ENCODE results near the gene PIGA.
"Not testable (repeated sequence)": the region's sequence is repeated elsewhere in the genome, so short reads cannot be mapped to it uniquely, and the experiment has no call there.

PIGA gene

GRCh38 chrX:15292861-15293260, 42.5 kb downstream of the PIGA start:
- TF ChIP-seq, protein P1, sequence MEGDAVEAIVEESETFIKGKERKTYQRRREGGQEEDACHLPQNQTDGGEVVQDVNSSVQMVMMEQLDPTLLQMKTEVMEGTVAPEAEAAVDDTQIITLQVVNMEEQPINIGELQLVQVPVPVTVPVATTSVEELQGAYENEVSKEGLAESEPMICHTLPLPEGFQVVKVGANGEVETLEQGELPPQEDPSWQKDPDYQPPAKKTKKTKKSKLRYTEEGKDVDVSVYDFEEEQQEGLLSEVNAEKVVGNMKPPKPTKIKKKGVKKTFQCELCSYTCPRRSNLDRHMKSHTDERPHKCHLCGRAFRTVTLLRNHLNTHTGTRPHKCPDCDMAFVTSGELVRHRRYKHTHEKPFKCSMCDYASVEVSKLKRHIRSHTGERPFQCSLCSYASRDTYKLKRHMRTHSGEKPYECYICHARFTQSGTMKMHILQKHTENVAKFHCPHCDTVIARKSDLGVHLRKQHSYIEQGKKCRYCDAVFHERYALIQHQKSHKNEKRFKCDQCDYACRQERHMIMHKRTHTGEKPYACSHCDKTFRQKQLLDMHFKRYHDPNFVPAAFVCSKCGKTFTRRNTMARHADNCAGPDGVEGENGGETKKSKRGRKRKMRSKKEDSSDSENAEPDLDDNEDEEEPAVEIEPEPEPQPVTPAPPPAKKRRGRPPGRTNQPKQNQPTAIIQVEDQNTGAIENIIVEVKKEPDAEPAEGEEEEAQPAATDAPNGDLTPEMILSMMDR (IDR thresholded peaks at IDR 0.05): no peak
- Histone ChIP-seq H3K27me3 (no peaks in the 10 kb centered on the region), H3K9me3 (no peaks in the 10 kb centered on the region), H3K36me3 (no peaks in the 10 kb centered on the region), H3K4me1 (ENCODE audit: control insufficient read depth in 1 of 2, insufficient read depth in 1 of 2, low read depth in 1 of 2, low read length in 1 of 2) (no peaks in the 10 kb centered on the region), H3K4me3 (ENCODE audit: low read depth in 1 of 2, low read length in 1 of 2) (no peak overlapping the region), H3K27ac (no peak overlapping the region)

GRCh38 chrX:15277604-15278003, 57.7 kb downstream of the PIGA start:
- no peaks in the 10 kb centered on the region for H3K36me3 ChIP-seq
- no peaks in the 10 kb centered on the region for H3K27me3 ChIP-seq
- H3K4me1 ChIP-seq (ENCODE audit: control insufficient read depth in 1 of 2, insufficient read depth in 1 of 2, low read depth in 1 of 2, low read length in 1 of 2): no peaks in the 10 kb centered on the region
- TF ChIP-seq, protein P1 (IDR thresholded peaks at IDR 0.05): no peak
- no peak overlapping the region for H3K27ac ChIP-seq
- no peaks in the 10 kb centered on the region for H3K9me3 ChIP-seq
- H3K4me3 ChIP-seq (ENCODE audit: low read depth in 1 of 2, low read length in 1 of 2): no peak overlapping the region

DNA sequence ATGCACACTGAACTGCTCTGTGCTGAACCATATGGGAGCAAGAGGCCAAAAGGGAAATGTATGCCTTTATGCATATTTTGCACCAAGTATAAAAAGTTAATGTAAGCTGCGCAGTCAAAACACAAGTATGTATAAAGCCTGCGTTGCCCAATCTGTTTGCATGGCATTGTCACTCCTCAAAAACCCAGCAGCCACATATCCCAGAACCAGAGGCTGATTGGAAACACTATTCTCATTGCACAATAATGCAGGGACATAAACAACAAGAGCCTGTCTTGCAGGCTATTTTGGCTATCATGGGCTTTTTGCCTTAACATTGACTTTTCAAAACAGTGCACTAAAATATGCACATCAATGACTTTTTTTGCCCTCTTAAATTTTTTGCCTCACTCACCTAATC, 60.4 kb downstream of the PIGA start:
- TF ChIP-seq, protein P1 (IDR thresholded peaks at IDR 0.05): no peak
- no peaks in the 10 kb centered on the region for H3K4me1 ChIP-seq (ENCODE audit: control insufficient read depth in 1 of 2, insufficient read depth in 1 of 2, low read depth in 1 of 2, low read length in 1 of 2)
- no peak overlapping the region for H3K27ac ChIP-seq
- H3K4me3 ChIP-seq (ENCODE audit: low read depth in 1 of 2, low read length in 1 of 2): no peak overlapping the region
- H3K9me3 ChIP-seq: no peaks in the 10 kb centered on the region
- no peaks in the 10 kb centered on the region for H3K27me3 ChIP-seq
- H3K36me3 ChIP-seq: no peaks in the 10 kb centered on the region

DNA sequence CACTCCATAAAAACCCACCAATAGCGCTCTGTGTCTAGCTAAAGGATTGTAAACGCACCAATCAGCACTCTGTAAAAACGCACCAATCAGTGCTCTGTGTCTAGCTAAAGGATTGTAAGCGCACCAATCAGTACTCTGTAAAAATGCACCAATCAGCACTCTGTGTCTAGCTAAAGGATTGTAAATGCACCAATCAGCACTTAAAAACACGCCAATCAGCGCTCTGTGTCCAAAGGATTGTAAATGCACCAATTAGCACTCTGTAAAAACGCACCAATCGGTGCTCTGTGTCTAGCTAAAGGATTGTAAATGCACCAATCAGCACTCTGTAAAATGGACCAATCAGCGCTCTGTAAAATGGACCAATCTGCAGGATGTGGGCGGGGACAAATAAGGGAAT, 62.0 kb downstream of the PIGA start:
- H3K4me1 ChIP-seq (ENCODE audit: control insufficient read depth in 1 of 2, insufficient read depth in 1 of 2, low read depth in 1 of 2, low read length in 1 of 2); H3K36me3 ChIP-seq; H3K27ac ChIP-seq; H3K27me3 ChIP-seq; H3K4me3 ChIP-seq (ENCODE audit: low read depth in 1 of 2, low read length in 1 of 2); H3K9me3 ChIP-seq: not testable (repeated sequence)

GRCh38 chrX:15271757-15272156, 63.6 kb downstream of the PIGA start:
- H3K9me3 ChIP-seq: no peaks in the 10 kb centered on the region
- H3K36me3 ChIP-seq: no peaks in the 10 kb centered on the region
- H3K27me3 ChIP-seq: no peaks in the 10 kb centered on the region

GRCh38 chrX:15269618-15270521, 65.5 kb downstream of the PIGA start, which contains the start of gene ASB9:
ASB9 (minus strand) TSS chrX:15270083; CDS start chrX:15269874, 209 bp downstream.
- no peaks in the 10 kb centered on the region for H3K9me3 ChIP-seq
- no peak within 1 kb of the TSS for H3K27ac ChIP-seq
- H3K4me1 ChIP-seq (ENCODE audit: control insufficient read depth in 1 of 2, insufficient read depth in 1 of 2, low read depth in 1 of 2, low read length in 1 of 2): no peaks in the 10 kb centered on the region
- H3K4me3 ChIP-seq (ENCODE audit: low read depth in 1 of 2, low read length in 1 of 2): no peak within 1 kb of the TSS
- TF ChIP-seq, protein P1 (IDR thresholded peaks at IDR 0.05): no peak
- no peaks in the 10 kb centered on the region for H3K36me3 ChIP-seq
- H3K27me3 ChIP-seq: no peaks in the 10 kb centered on the region

More at GRCh38 chrX:15271757-15272156, 63.6 kb downstream of the PIGA start:
- H3K4me1 ChIP-seq (ENCODE audit: control insufficient read depth in 1 of 2, insufficient read depth in 1 of 2, low read depth in 1 of 2, low read length in 1 of 2): no peaks in the 10 kb centered on the region
- TF ChIP-seq, protein P1 (IDR thresholded peaks at IDR 0.05): no peak
- H3K4me3 ChIP-seq (ENCODE audit: low read depth in 1 of 2, low read length in 1 of 2): no peak overlapping the region
- H3K27ac ChIP-seq: no peak overlapping the region
